Measurements from ENCODE around the gene BCL2L2. TPM values are rescaled to one million over a fixed set of nuclear protein-coding genes. Genes with fewer than 3 reads are reported as not detected.

The BCL2L2 gene
- total and polyA plus RNA-seq, 2 of the 8 experiments (the other 6 are each of a cell fraction or from before 2014, with no cell fraction given): 9.3 to 13.8 TPM

- Histone ChIP-seq H3K9me3 (ENCODE audit: insufficient read depth in 2 of 2, low read depth in 1 of 2, low read length in 1 of 2) (no peaks in the 10 kb centered on the region), H3K9ac (replicated peaks in 1 of 4; ENCODE audit: extremely low read depth in 1 of 4, low read depth in 3 of 4, low read length in 3 of 4) (no peak overlapping the region), H4K20me1 (replicated peaks in 1 of 2; ENCODE audit: control insufficient read depth in 1 of 2, insufficient read depth in 2 of 2, low read length in 2 of 2) (peaks cover 8 to 13% of the 10 kb centered on the region in 2 experiments), H2BK120ac (replicated peaks; ENCODE audit: low read depth, low read length) (no peak overlapping the region), H2BK5ac (ENCODE audit: low read depth, low read length) (no peak overlapping the region), H3K79me2 (ENCODE audit: control insufficient read depth in 1 of 2, insufficient read depth in 2 of 2, low read length in 2 of 2) (no peaks in the 10 kb centered on the region), H3K79me1 (ENCODE audit: low read depth, low read length) (no peaks in the 10 kb centered on the region), H3K27me3 (replicated peaks in 1 of 4; ENCODE audit: control insufficient read depth in 3 of 4, extremely low read depth in 1 of 4, insufficient read depth in 3 of 4, low read length in 3 of 4) (no peaks in the 10 kb centered on the region; a peak in 1 of 7 replicates), H3K18ac (ENCODE audit: extremely low read depth, low read length) (no peak overlapping the region), H3K36me3 (ENCODE audit: control insufficient read depth in 2 of 4, insufficient read depth in 4 of 4, low read length in 3 of 4) (peaks cover 0 to 22% (median 11%) of the 10 kb centered on the region in 4 experiments; a peak in 4 of 8 replicates), H3K23ac (ENCODE audit: insufficient read length) (no peak overlapping the region), H3K56ac (replicated peaks; ENCODE audit: insufficient read length, low read depth, low read length) (no peak overlapping the region), H3K14ac (ENCODE audit: insufficient read length) (no peak overlapping the region), H3K4ac (replicated peaks; ENCODE audit: insufficient read length, low read depth, low read length) (no peak overlapping the region), H4K91ac (replicated peaks; ENCODE audit: insufficient read length, low read length) (no peak overlapping the region), H3K4me1 (replicated peaks in 1 of 4; ENCODE audit: control insufficient read depth in 3 of 4, insufficient read depth in 4 of 4, low read length in 3 of 4) (peaks cover 0 to 14% (median 10%) of the 10 kb centered on the region in 4 experiments; a peak in 5 of 7 replicates), H2AK5ac (ENCODE audit: low read depth, low read length) (no peak overlapping the region), H3K4me3 (ENCODE audit: extremely low read depth in 1 of 4, insufficient read depth in 2 of 4, low read depth in 3 of 4, low read length in 4 of 4) (no peak overlapping the region), H2AFZ (ENCODE audit: low read length) (no peak overlapping the region), H4K8ac (ENCODE audit: extremely low read depth, insufficient read depth, low read length) (no peak overlapping the region), H2BK15ac (ENCODE audit: low read length) (no peak overlapping the region), H3K27ac (ENCODE audit: low read depth, low read length) (no peak overlapping the region), H2BK12ac (ENCODE audit: low read depth, low read length) (no peak overlapping the region), H3K4me2 (ENCODE audit: insufficient read depth in 1 of 2, low read depth in 2 of 2, low read length in 2 of 2) (no peak overlapping the region), H3K23me2 (ENCODE audit: low read depth, low read length) (peaks cover 15% of the 10 kb centered on the region; the same call in 1 of the 2 replicates), H4K5ac (ENCODE audit: insufficient read length, low read depth, low read length) (no peak overlapping the region), H2BK20ac (ENCODE audit: low read length) (no peak overlapping the region)
- CTCF ChIA-PET (ENCODE audit: partially characterized antibody): interaction anchor here (0.8 to 20.9 kb wide), 20 partner anchors 9 to 240 kb away, joined by 3 to 333 read pairs (median 8); partner anchors contain the start of genes BCL2L2, CMTM5, IL25 and PABPN1
- DNase-seq (ENCODE audit: low read depth in 1 of 2, low spot score in 2 of 2) (no peak), FAIRE-seq (no peak)
- POLR2A ChIA-PET (ENCODE audit: partially characterized antibody): interaction anchor here (1.3 to 7.1 kb wide), 4 partner anchors 9 to 40 kb away, joined by 4 to 73 read pairs (median 24); partner anchors contain the start of genes CMTM5, PABPN1 and SLC22A17
- TF ChIP-seq SP2 (IDR thresholded peaks at IDR 0.05; ENCODE audit: low read length) (no peak), BRCA1 (IDR thresholded peaks at IDR 0.05; ENCODE audit: low read depth, low read length) (no peak), TEAD4 (IDR thresholded peaks at IDR 0.05; ENCODE audit: low read depth, low read length) (no peak), SIN3A (conservative IDR thresholded peaks at IDR 0.05 in 1 of 2, IDR thresholded peaks at IDR 0.05 in 1 of 2; ENCODE audit: low read depth in 1 of 2, low read length in 2 of 2) (no peak), KDM4A (IDR thresholded peaks at IDR 0.05; ENCODE audit: low read depth, low read length, severe bottlenecking) (no peak), CEBPB (IDR thresholded peaks at IDR 0.05; ENCODE audit: low read depth, low read length) (no peak), POLR2AphosphoS5 (IDR thresholded peaks at IDR 0.05; ENCODE audit: low read depth, low read length) (no peak), EP300 (IDR thresholded peaks at IDR 0.05; ENCODE audit: borderline replicate concordance in 1 of 2, low read depth in 2 of 2, low read length in 2 of 2) (no peak), TCF12 (IDR thresholded peaks at IDR 0.05; ENCODE audit: low read depth, low read length) (no peak), CTCF (IDR thresholded peaks at IDR 0.05; ENCODE audit: control extremely low read depth in 1 of 3, insufficient read depth in 1 of 3, low read depth in 1 of 3, low read length in 3 of 3) (no peak), RAD21 (IDR thresholded peaks at IDR 0.05 in 1 of 2, conservative IDR thresholded peaks at IDR 0.05 in 1 of 2; ENCODE audit: low read depth in 2 of 2, low read length in 2 of 2) (no peak), KDM5A (IDR thresholded peaks at IDR 0.05; ENCODE audit: low read length) (no peak)
These were observed 54.7 kb downstream of the BCL2L2 start for GRCh38 chr14:23361320-23361719.

Measured in H1 (cell line).